Stimulated activated naive B cell treated with anti-CD40 and anti-IgM and Interleukin-4, amounts not matched to agents 10 μg/mL and 1 μg/mL and 100 μg/mL, for 72 hours (primary cell): ENCODE measurements around the gene PIK3R5.
"Not testable (repeated sequence)": the region's sequence is repeated elsewhere in the genome, so short reads cannot be mapped to it uniquely, and the experiment has no call there.

Source experiments
- ATAC-seq, 2 donors: fragments of 150-1000 bp; cut with Tn5 transposase; replicated peaks; 2 replicates each; pipeline ENCODE4 v1.10.0; 2021; ENCODE audit warnings: moderate library complexity in 1 of 2
- DNase-seq: peaks from one replicate; pipeline ENCODE4 v3.0.0; 2021
- H3K27ac Mint-ChIP-seq: one replicate; pipeline ENCODE4 v1.8.0; 2022; ENCODE audit warnings: mild to moderate bottlenecking, mixed read lengths
- H3K27me3 Mint-ChIP-seq, 2 donors: one replicate each; pipeline ENCODE4 v1.8.0; 2022; ENCODE audit warnings: mixed read lengths in 2 of 2
- H3K36me3 Mint-ChIP-seq, 2 donors: one replicate each; pipeline ENCODE4 v1.8.0; 2022; ENCODE audit warnings: mixed read lengths in 2 of 2, mild to moderate bottlenecking in 1 of 2
- H3K4me1 Mint-ChIP-seq, 2 donors: one replicate each; pipeline ENCODE4 v1.8.0; 2022; ENCODE audit warnings: mixed read lengths in 2 of 2, mild to moderate bottlenecking in 1 of 2
- H3K4me3 Mint-ChIP-seq, 2 donors: one replicate each; pipeline ENCODE4 v1.8.0; 2022; ENCODE audit warnings: mild to moderate bottlenecking in 2 of 2, mixed read lengths in 2 of 2, moderate library complexity in 1 of 2
- H3K9me3 Mint-ChIP-seq, 2 donors: one replicate each; pipeline ENCODE4 v1.8.0; 2022; ENCODE audit warnings: mixed read lengths in 2 of 2, mild to moderate bottlenecking in 1 of 2

PIK3R5 gene

GRCh38 chr17:8887834-8888703, 77.4 kb downstream of the PIK3R5 start:
- Mint-ChIP-seq H3K27ac (no peak overlapping the region), H3K4me3 (no peak overlapping the region), H3K9me3 (no peaks in the 10 kb centered on the region), H3K4me1 (peaks cover 16 to 20% of the 10 kb centered on the region in 2 donors), H3K36me3 (peaks cover 58 to 77% of the 10 kb centered on the region in 2 donors), H3K27me3 (no peaks in the 10 kb centered on the region)
- no peak for DNase-seq
- no peak for ATAC-seq

- ATAC-seq = no peak
- Mint-ChIP-seq H3K36me3 (peaks cover 60 to 76% of the 10 kb centered on the region in 2 donors), H3K9me3 (no peaks in the 10 kb centered on the region), H3K27ac (peak overlapping the region; percentile 56), H3K4me3 (no peak overlapping the region), H3K4me1 (peaks cover 10 to 14% of the 10 kb centered on the region in 2 donors), H3K27me3 (no peaks in the 10 kb centered on the region)
- DNase-seq = no peak
Measured at GRCh38 chr17:8887301-8887700, 78.2 kb downstream of the PIK3R5 start.

- DNase-seq (no peak), ATAC-seq (no peak)
- Mint-ChIP-seq H3K27me3 (no peaks in the 10 kb centered on the region), H3K9me3 (no peaks in the 10 kb centered on the region), H3K4me3 (no peak overlapping the region), H3K27ac (peak overlapping the region; percentile 51), H3K36me3 (peaks cover 59 to 78% of the 10 kb centered on the region in 2 donors), H3K4me1 (peaks cover 5 to 8% of the 10 kb centered on the region in 2 donors)
Measured at GRCh38 chr17:8885967-8886684, 79.4 kb downstream of the PIK3R5 start.

- peaks cover 65 to 83% of the 10 kb centered on the region in 2 donors for H3K36me3 Mint-ChIP-seq
- DNase-seq, H3K27ac Mint-ChIP-seq, H3K27me3 Mint-ChIP-seq, H3K9me3 Mint-ChIP-seq, H3K4me3 Mint-ChIP-seq: not testable (repeated sequence)
- ATAC-seq = peak; percentile 58 to 66
- peaks cover 7 to 11% of the 10 kb centered on the region in 2 donors for H3K4me1 Mint-ChIP-seq
Measured at GRCh38 chr17:8885163-8885966, 80.1 kb downstream of the PIK3R5 start.

- no peak for DNase-seq
- Mint-ChIP-seq H3K9me3 (no peaks in the 10 kb centered on the region), H3K4me1 (peaks cover 8 to 18% of the 10 kb centered on the region in 2 donors), H3K27me3 (no peaks in the 10 kb centered on the region), H3K4me3 (no peak overlapping the region), H3K36me3 (peaks cover 66 to 83% of the 10 kb centered on the region in 2 donors), H3K27ac (peak overlapping the region; percentile 90)
- ATAC-seq = no peak
Measured at GRCh38 chr17:8884336-8884990, 81.0 kb downstream of the PIK3R5 start.

GRCh38 chr17:8883353-8883752, 82.2 kb downstream of the PIK3R5 start:
- ATAC-seq = no peak
- peaks cover 8 to 18% of the 10 kb centered on the region in 2 donors for H3K4me1 Mint-ChIP-seq
- no peaks in the 10 kb centered on the region for H3K27me3 Mint-ChIP-seq
- H3K36me3 Mint-ChIP-seq = peaks cover 64 to 81% of the 10 kb centered on the region in 2 donors
- H3K27ac Mint-ChIP-seq = peak overlapping the region; percentile 90
- H3K9me3 Mint-ChIP-seq = no peaks in the 10 kb centered on the region
- DNase-seq = no peak
- H3K4me3 Mint-ChIP-seq = no peak overlapping the region

- Mint-ChIP-seq H3K27me3 (no peaks in the 10 kb centered on the region), H3K9me3 (no peaks in the 10 kb centered on the region), H3K36me3 (peaks cover 63 to 85% of the 10 kb centered on the region in 2 donors), H3K4me1 (peaks cover 5 to 11% of the 10 kb centered on the region in 2 donors), H3K27ac (peak overlapping the region; percentile 71), H3K4me3 (no peak overlapping the region)
- no peak for DNase-seq
- no peak for ATAC-seq
Measured at GRCh38 chr17:8881606-8882005, 83.9 kb downstream of the PIK3R5 start.

- no peaks in the 10 kb centered on the region for H3K27me3 Mint-ChIP-seq
- DNase-seq = no peak
- peak overlapping the region; percentile 68 for H3K27ac Mint-ChIP-seq
- peaks cover 5 to 11% of the 10 kb centered on the region in 2 donors for H3K4me1 Mint-ChIP-seq
- no peak overlapping the region for H3K4me3 Mint-ChIP-seq
- H3K9me3 Mint-ChIP-seq = no peaks in the 10 kb centered on the region
- ATAC-seq = no peak
- H3K36me3 Mint-ChIP-seq = peaks cover 54 to 77% of the 10 kb centered on the region in 2 donors
Measured at GRCh38 chr17:8880466-8880865, 85.0 kb downstream of the PIK3R5 start.

- ATAC-seq = no peak
- H3K4me1 Mint-ChIP-seq = peaks cover 5 to 11% of the 10 kb centered on the region in 2 donors
- no peak overlapping the region for H3K4me3 Mint-ChIP-seq
- peaks cover 47 to 68% of the 10 kb centered on the region in 2 donors for H3K36me3 Mint-ChIP-seq
- H3K27ac Mint-ChIP-seq = no peak overlapping the region
- no peak for DNase-seq
- no peaks in the 10 kb centered on the region for H3K27me3 Mint-ChIP-seq
- H3K9me3 Mint-ChIP-seq = no peaks in the 10 kb centered on the region
Measured at GRCh38 chr17:8879410-8879809, 86.1 kb downstream of the PIK3R5 start.

- Mint-ChIP-seq H3K27ac (peak overlapping the region; percentile 20), H3K4me3 (no peak overlapping the region), H3K36me3 (peaks cover 35 to 56% of the 10 kb centered on the region in 2 donors), H3K4me1 (peaks cover 15 to 23% of the 10 kb centered on the region in 2 donors), H3K9me3 (no peaks in the 10 kb centered on the region), H3K27me3 (peaks cover 0 to 5% of the 10 kb centered on the region in 2 donors)
- DNase-seq = no peak
- no peak for ATAC-seq
Measured at GRCh38 chr17:8877984-8878383, 87.5 kb downstream of the PIK3R5 start.

GRCh38 chr17:8875957-8876356, 89.5 kb downstream of the PIK3R5 start:
- H3K36me3 Mint-ChIP-seq = peaks cover 20 to 38% of the 10 kb centered on the region in 2 donors
- H3K4me3 Mint-ChIP-seq = no peak overlapping the region
- H3K4me1 Mint-ChIP-seq = peaks cover 22 to 34% of the 10 kb centered on the region in 2 donors
- ATAC-seq (no peak), DNase-seq (no peak)
- peaks cover 0 to 5% of the 10 kb centered on the region in 2 donors for H3K27me3 Mint-ChIP-seq
- H3K9me3 Mint-ChIP-seq = no peaks in the 10 kb centered on the region
- no peak overlapping the region for H3K27ac Mint-ChIP-seq

- Mint-ChIP-seq H3K4me3 (no peak overlapping the region), H3K36me3 (peaks cover 15 to 33% of the 10 kb centered on the region in 2 donors), H3K27me3 (peaks cover 0 to 5% of the 10 kb centered on the region in 2 donors)
Measured at GRCh38 chr17:8875436-8875835, 90.1 kb downstream of the PIK3R5 start.

GRCh38 chr17:8873801-8874715, 91.4 kb downstream of the PIK3R5 start:
- Mint-ChIP-seq H3K27ac (peak overlapping the region; percentile 86), H3K4me3 (no peak overlapping the region), H3K9me3 (no peaks in the 10 kb centered on the region), H3K36me3 (peaks cover 13 to 21% of the 10 kb centered on the region in 2 donors), H3K27me3 (peaks cover 6 to 9% of the 10 kb centered on the region in 2 donors), H3K4me1 (peaks cover 19 to 24% of the 10 kb centered on the region in 2 donors)
- DNase-seq (no peak), ATAC-seq (peak in 1 of 2 donors; percentile 51)

More at GRCh38 chr17:8875436-8875835, 90.1 kb downstream of the PIK3R5 start:
- no peak for ATAC-seq
- no peak for DNase-seq
- Mint-ChIP-seq H3K27ac (no peak overlapping the region), H3K4me1 (peaks cover 21 to 32% of the 10 kb centered on the region in 2 donors), H3K9me3 (no peaks in the 10 kb centered on the region)
